Ovary (tissue), 3 donors: Measurements from ENCODE around the gene CLDN19.

Experiments
- CTCF ChIP-seq, 3 donors: fragments of 450-650 bp in 2 of 3; fragments of 200-600 bp in 1 of 3; IDR thresholded peaks; one replicate each; pipeline versions ENCODE4 v1.5.1 to v1.8.0; 2016 to 2022; ENCODE audit warnings: antibody characterized with exemption in 3 of 3, mild to moderate bottlenecking in 1 of 3
- EP300 ChIP-seq: sonication (generic); formaldehyde crosslinking; IDR thresholded peaks from one replicate; pipeline ENCODE4 v1.6.1; 2017; ENCODE audit warnings: antibody characterized with exemption
- POLR2A ChIP-seq: fragments of 450-650 bp; IDR thresholded peaks from one replicate; pipeline ENCODE4 v1.6.1; 2017; ENCODE audit warnings: antibody characterized with exemption, mild to moderate bottlenecking, moderate library complexity
- donor health status: DM: no; HTN: no; CAD: no.

- TF ChIP-seq CTCF (IDR thresholded peaks at IDR 0.05) (no peak), POLR2A (no peak), EP300 (no peak)
These were observed 12.2 kb upstream of the CLDN19 start for GRCh38 chr1:42752284-42752683.
